Fibroblast of skin of left quadriceps (primary cell): Measurements from ENCODE around the gene MIS18BP1.
"Not testable (repeated sequence)": the region's sequence is repeated elsewhere in the genome, so short reads cannot be mapped to it uniquely, and the experiment has no call there.

Source experiments
- DNase-seq, 2 experiments: peaks; one replicate each; pipeline ENCODE4 v3.0.0-alpha.2; 2013; ENCODE audit warnings: low read depth in 2 of 2

MIS18BP1 gene

GRCh38 chr14:45246151-45246550 lies 6.9 kb downstream of the MIS18BP1 start:
- no peak for DNase-seq

- no peak for DNase-seq
Observed at GRCh38 chr14:45242706-45243105, 10.3 kb downstream of the MIS18BP1 start.

GRCh38 chr14:45238988-45239387 lies 14.0 kb downstream of the MIS18BP1 start:
- DNase-seq = no peak

- DNase-seq = no peak
Observed at GRCh38 chr14:45227566-45227965, 25.4 kb downstream of the MIS18BP1 start.

GRCh38 chr14:45222485-45223262 lies 30.3 kb downstream of the MIS18BP1 start:
- DNase-seq = no peak

- not testable (repeated sequence) for DNase-seq
Observed at GRCh38 chr14:45214341-45214740, 38.7 kb downstream of the MIS18BP1 start.

GRCh38 chr14:45213716-45214115 lies 39.3 kb downstream of the MIS18BP1 start:
- DNase-seq = not testable (repeated sequence)

- no peak for DNase-seq
Observed at GRCh38 chr14:45212231-45212630, 40.8 kb downstream of the MIS18BP1 start.

GRCh38 chr14:45211295-45211694 lies 41.7 kb downstream of the MIS18BP1 start:
- no peak for DNase-seq

GRCh38 chr14:45210159-45210558 lies 42.8 kb downstream of the MIS18BP1 start:
- DNase-seq = no peak

GRCh38 chr14:45204241-45204640 lies 48.8 kb downstream of the MIS18BP1 start:
- no peak for DNase-seq

GRCh38 chr14:45201905-45202304 lies 51.1 kb downstream of the MIS18BP1 start:
- DNase-seq = no peak

- no peak for DNase-seq
Observed at GRCh38 chr14:45199230-45199629, 53.8 kb downstream of the MIS18BP1 start.

GRCh38 chr14:45198551-45198950 lies 54.5 kb downstream of the MIS18BP1 start:
- peak in 1 of 2 experiments; percentile 44 for DNase-seq

- no peak for DNase-seq
Observed at GRCh38 chr14:45194964-45195363, 58.0 kb downstream of the MIS18BP1 start.

GRCh38 chr14:45185100-45185814 lies 67.7 kb downstream of the MIS18BP1 start:
- peak in 1 of 2 experiments; percentile 37 for DNase-seq

- DNase-seq = no peak
Observed at GRCh38 chr14:45181806-45182205, 71.2 kb downstream of the MIS18BP1 start.

- no peak for DNase-seq
Observed at GRCh38 chr14:45181329-45181728, 71.7 kb downstream of the MIS18BP1 start.

- DNase-seq = peak; percentile 92 to 93
Observed at GRCh38 chr14:45177076-45177475, 75.9 kb downstream of the MIS18BP1 start.

- DNase-seq = no peak
Observed at GRCh38 chr14:45169906-45170305, 83.1 kb downstream of the MIS18BP1 start.

- no peak for DNase-seq
Observed at GRCh38 chr14:45156067-45156466, 96.9 kb downstream of the MIS18BP1 start.
